Stomach (tissue), 9 donors: ENCODE results near the gene RNF32. TPM values are rescaled to one million over a fixed set of nuclear protein-coding genes. Genes with fewer than 3 reads are reported as not detected.

Experiments
- DNase-seq, 2 donors: peaks; one replicate each; pipeline versions ENCODE4 v3.0.0 to v3.0.0-alpha.2; 2013 to 2019
- H3K27ac ChIP-seq, 5 donors: fragments of 200-600 bp in 4 of 5; sonication (generic) in 4 of 5; one replicate each; pipeline ENCODE4 v1.5.1; 2013 to 2019; ENCODE audit warnings: mild to moderate bottlenecking in 1 of 5, moderate library complexity in 1 of 5
- H3K27me3 ChIP-seq, 3 donors: fragments of 200-600 bp; sonication (generic); one replicate each; pipeline ENCODE4 v1.5.1; 2017 to 2019; ENCODE audit warnings: mixed run types in 1 of 3
- H3K36me3 ChIP-seq, 4 donors: fragments of 200-600 bp; sonication (generic); 1 replicate in 3 of 4; 2 replicates in 1 of 4; pipeline ENCODE4 v1.5.1; 2016 to 2019
- H3K4me1 ChIP-seq, 4 donors: fragments of 200-600 bp; sonication (generic); one replicate each; pipeline ENCODE4 v1.5.1; 2016 to 2019
- H3K4me3 ChIP-seq, 4 donors: fragments of 200-600 bp; sonication (generic) in 3 of 4; one replicate each; pipeline ENCODE4 v1.5.1; 2016 to 2019; ENCODE audit warnings: mild to moderate bottlenecking in 1 of 4
- H3K9me3 ChIP-seq, 4 donors: fragments of 200-600 bp; sonication (generic); one replicate each; pipeline ENCODE4 v1.5.1; 2016 to 2019
- CTCF ChIP-seq, 7 experiments: fragments of 450-650 bp in 4 of 7; fragments of 200-600 bp in 3 of 7; sonication (generic) in 3 of 7; IDR thresholded peaks; one replicate each; pipeline ENCODE4 v1.5.1; 2016 to 2019; ENCODE audit warnings: antibody characterized with exemption in 7 of 7, control low read depth in 2 of 7, mild to moderate bottlenecking in 1 of 7
- EP300 ChIP-seq: sonication (generic); formaldehyde crosslinking; IDR thresholded peaks from one replicate; pipeline ENCODE4 v1.6.1; 2017; ENCODE audit warnings: antibody characterized with exemption
- POLR2A ChIP-seq, 4 donors: fragments of 450-650 bp; IDR thresholded peaks; one replicate each; pipeline ENCODE4 v1.6.1; 2016; ENCODE audit warnings: antibody characterized with exemption in 4 of 4, control low read depth in 2 of 4, mild to moderate bottlenecking in 1 of 4, moderate library complexity in 1 of 4
- POLR2AphosphoS5 ChIP-seq, 3 donors: sonication (generic); formaldehyde crosslinking; IDR thresholded peaks; one replicate each; pipeline ENCODE4 v1.6.1; 2016; ENCODE audit warnings: antibody characterized with exemption in 3 of 3
- WGBS, 5 donors: extraction: QIAGEN DNeasy Blood & Tissue Kit in 3 of 5; methylation state at CpG; one replicate each; pipeline versions ENCODE4 v1.1.5 to v1.1.7; 2013 to 2018; 5-methylcytosine and 5-hydroxymethylcytosine counted together
- intact Hi-C: fragments of 100-400 bp; cut with DNase I; formaldehyde crosslinking; loops from one replicate; pipeline ENCODE4 v1.15.1; 2023; ENCODE audit warnings: low total_unique reads
- polyA plus RNA-seq, 3 donors: library from polyadenylated mRNA; stranded (reverse); fragments of 200-250 nt; gene quantifications; one replicate each; pipeline ENCODE4 v1.2.3, GENCODE V29; 2013
- total RNA-seq, 5 donors: library from RNA; depleted of rRNA; stranded (reverse); fragments of >200 nt; gene quantifications; one replicate each; pipeline versions ENCODE4 v1.1.0 to v1.2.3, GENCODE V29; 2014 to 2016
- donor health status: healthy with polysubstance abuse.
- donor health status: Bipolar disorder and iron deficiency.
- donor health status: healthy.

The RNF32 gene
- total and polyA plus RNA-seq, 8 donors = 1.2 to 4.7 (median 2.4) TPM; not detected in 2

DNA sequence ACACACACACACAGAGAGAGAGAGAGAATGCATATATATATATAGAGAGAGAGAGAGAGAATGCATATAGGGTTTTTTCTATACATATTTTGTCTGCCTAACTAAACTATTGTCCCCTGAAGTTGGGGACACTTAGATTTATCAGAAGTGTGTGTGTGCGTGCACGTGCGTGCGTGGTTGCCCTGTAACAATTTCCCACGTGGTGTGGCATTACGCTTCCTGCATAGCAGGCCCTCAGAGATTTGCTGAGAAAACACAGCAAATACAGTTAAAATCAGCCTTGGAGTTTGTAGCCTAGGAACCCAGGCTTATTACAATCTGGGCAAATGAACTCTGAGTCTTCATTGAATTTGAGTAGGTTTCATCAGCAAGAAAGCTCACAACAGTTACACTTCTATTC lies 14.7 kb downstream of the RNF32 start:
- Histone ChIP-seq H3K9me3 (no peaks in the 10 kb centered on the region), H3K4me3 (no peak overlapping the region), H3K36me3 (no peaks in the 10 kb centered on the region), H3K27me3 (peaks cover 0 to 21% (median 0%) of the 10 kb centered on the region in 3 donors), H3K4me1 (peaks cover 0 to 9% (median 5%) of the 10 kb centered on the region in 4 donors), H3K27ac (no peak overlapping the region)
- TF ChIP-seq POLR2A (IDR thresholded peaks at IDR 0.05) (no peak), EP300 (no peak), POLR2AphosphoS5 (IDR thresholded peaks at IDR 0.05) (no peak), CTCF (IDR thresholded peaks at IDR 0.05) (no peak)
- no peak for DNase-seq
- intact Hi-C loops = loop anchor here (10.0 kb wide), 1 partner anchor 100 kb away; no protein-coding TSS in a partner anchor
- WGBS, 5 donors = 69 to 83% (median 82%) methylated on average over 6 of the region's 6 CpGs

DNA sequence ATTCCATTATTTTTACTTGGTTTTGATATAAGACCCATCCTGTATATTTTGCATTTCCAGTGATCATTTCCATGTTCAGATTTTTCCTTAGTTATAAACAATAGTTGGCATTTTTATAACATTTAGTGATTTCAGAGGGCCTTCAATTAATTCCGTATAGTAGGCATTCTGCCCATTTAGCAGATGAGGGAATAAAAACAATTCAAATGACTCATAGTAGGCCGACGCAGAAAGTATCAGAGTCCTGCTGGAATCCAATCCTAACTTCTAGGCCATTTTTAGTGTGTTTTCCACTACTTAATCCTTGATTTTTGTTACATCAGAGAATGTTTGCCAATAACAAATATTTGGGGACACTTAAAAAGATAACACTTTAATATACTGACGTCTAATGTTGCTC lies 15.4 kb downstream of the RNF32 start:
- H3K27ac ChIP-seq = peak overlapping the region in 1 of 5 donors; percentile 46
- peaks cover 0 to 15% (median 0%) of the 10 kb centered on the region in 3 donors for H3K27me3 ChIP-seq

GRCh38 chr7:156656598-156656997 lies 16.0 kb downstream of the RNF32 start:
- H3K9me3 ChIP-seq = no peaks in the 10 kb centered on the region
- no peaks in the 10 kb centered on the region for H3K36me3 ChIP-seq
- peaks cover 0 to 10% (median 0%) of the 10 kb centered on the region in 3 donors for H3K27me3 ChIP-seq
- TF ChIP-seq POLR2AphosphoS5 (IDR thresholded peaks at IDR 0.05) = no peak
- TF ChIP-seq CTCF (IDR thresholded peaks at IDR 0.05) = no peak
- TF ChIP-seq EP300 = no peak
- no peak for TF ChIP-seq POLR2A (IDR thresholded peaks at IDR 0.05)
- intact Hi-C loops = loop anchor here (10.0 kb wide), 1 partner anchor 98 kb away; no protein-coding TSS in a partner anchor
- no peak for DNase-seq
- H3K4me1 ChIP-seq = peaks cover 0 to 12% (median 8%) of the 10 kb centered on the region in 4 donors
- peak overlapping the region in 3 of 5 donors; percentile 46 to 72 (median 54) for H3K27ac ChIP-seq
- WGBS, 5 donors = 50 to 69% (median 60%) methylated on average over 7 of the region's 7 CpGs
- no peak overlapping the region for H3K4me3 ChIP-seq

More for the DNA sequence above, 15.4 kb downstream of the RNF32 start:
- Histone ChIP-seq H3K4me3 (no peak overlapping the region), H3K4me1 (peaks cover 0 to 9% (median 6%) of the 10 kb centered on the region in 4 donors), H3K9me3 (no peaks in the 10 kb centered on the region), H3K36me3 (no peaks in the 10 kb centered on the region)
- TF ChIP-seq EP300 = no peak
- no peak for TF ChIP-seq POLR2A (IDR thresholded peaks at IDR 0.05)
- DNase-seq = no peak
- 36 to 47% (median 42%) methylated on average over 4 of the region's 4 CpGs for WGBS, 5 donors
- intact Hi-C loops = loop anchor here (10.0 kb wide), 1 partner anchor 99 kb away; no protein-coding TSS in a partner anchor

DNA sequence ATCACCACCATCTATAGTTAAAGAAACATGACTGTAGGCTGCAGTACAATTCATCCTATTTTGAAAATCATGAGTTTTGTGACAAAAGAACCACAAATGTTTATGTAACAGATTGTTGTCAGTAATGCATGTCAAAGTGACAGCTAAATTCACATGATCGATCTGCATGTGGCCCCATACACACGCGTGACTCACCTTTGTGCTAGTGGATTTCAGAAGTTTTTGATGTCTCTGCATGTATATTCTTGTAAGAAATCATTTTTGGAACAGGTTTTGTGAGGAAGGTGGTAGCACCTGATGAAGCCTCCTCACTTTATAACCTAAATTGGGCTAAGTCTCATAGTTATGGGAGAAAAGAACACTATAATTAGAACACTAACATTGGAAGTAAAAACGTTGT lies 17.1 kb downstream of the RNF32 start:
- Histone ChIP-seq H3K4me1 (peaks cover 0 to 13% (median 8%) of the 10 kb centered on the region in 4 donors), H3K9me3 (no peaks in the 10 kb centered on the region), H3K27ac (no peak overlapping the region), H3K4me3 (no peak overlapping the region), H3K36me3 (no peaks in the 10 kb centered on the region), H3K27me3 (peaks cover 0 to 5% (median 0%) of the 10 kb centered on the region in 3 donors)
- TF ChIP-seq CTCF (IDR thresholded peaks at IDR 0.05) (no peak), POLR2AphosphoS5 (IDR thresholded peaks at IDR 0.05) (no peak), POLR2A (IDR thresholded peaks at IDR 0.05) (no peak), EP300 (no peak)
- 80 to 88% (median 87%) methylated on average over 4 of the region's 4 CpGs for WGBS, 5 donors
- no peak for DNase-seq
- intact Hi-C loops = loop anchor here (10.0 kb wide), 1 partner anchor 97 kb away; no protein-coding TSS in a partner anchor

GRCh38 chr7:156659203-156659602 lies 18.6 kb downstream of the RNF32 start:
- H3K4me1 ChIP-seq = peaks cover 6 to 19% (median 10%) of the 10 kb centered on the region in 4 donors
- H3K27me3 ChIP-seq = peaks cover 0 to 4% (median 0%) of the 10 kb centered on the region in 3 donors
- H3K27ac ChIP-seq = no peak overlapping the region
- no peak for DNase-seq
- intact Hi-C loops = loop anchor here (10.0 kb wide), 1 partner anchor 96 kb away; no protein-coding TSS in a partner anchor
- H3K4me3 ChIP-seq = no peak overlapping the region
- WGBS, 5 donors = 86 to 91% (median 87%) methylated on average over 6 of the region's 6 CpGs
- TF ChIP-seq CTCF (IDR thresholded peaks at IDR 0.05) = no peak
- H3K36me3 ChIP-seq = no peaks in the 10 kb centered on the region
- H3K9me3 ChIP-seq = no peaks in the 10 kb centered on the region
